PFSK-1 (cell line): ENCODE measurements around the gene WNT16.

Experiments
- FOXP2 ChIP-seq: optimal IDR thresholded peaks from 2 replicates; pipeline ENCODE3; 2011; ENCODE audit warnings: borderline replicate concordance, control low read depth, inconsistent platforms; ENCODE audit not compliant: insufficient read depth; ENCODE audit errors: extremely low read length, extremely low read depth
- POLR2AphosphoS5 ChIP-seq: IDR thresholded peaks from 2 replicates; pipeline ENCODE4 v1.6.1; 2012; ENCODE audit warnings: low read depth, mild to moderate bottlenecking, control low read depth, low read length, moderate library complexity
- REST ChIP-seq, 2 experiments: IDR thresholded peaks; 2 replicates each; pipeline versions ENCODE4 v1.6.1 to v1.8.0; 2011 to 2012; ENCODE audit warnings: low read depth in 2 of 2, low read length in 2 of 2, control low read depth in 1 of 2, inconsistent platforms in 1 of 2, mild to moderate bottlenecking in 1 of 2, moderate library complexity in 1 of 2; ENCODE audit not compliant: insufficient read depth in 1 of 2
- SIN3A ChIP-seq: IDR thresholded peaks from 2 replicates; pipeline ENCODE4 v1.6.1; 2012; ENCODE audit warnings: mild to moderate bottlenecking, low read length, moderate library complexity, borderline replicate concordance; ENCODE audit not compliant: insufficient read depth
- TAF1 ChIP-seq: IDR thresholded peaks from 2 replicates; pipeline ENCODE4 v1.6.1; 2012; ENCODE audit warnings: low read length, control low read depth, borderline replicate concordance; ENCODE audit not compliant: insufficient read depth

WNT16 gene

GRCh38 chr7:121336579-121336978, 7.8 kb downstream of the WNT16 start:
- TF ChIP-seq TAF1: no peak
- TF ChIP-seq FOXP2: no peak
- TF ChIP-seq SIN3A: no peak
- no peak for TF ChIP-seq REST (IDR thresholded peaks at IDR 0.05; ENCODE audit: insufficient read depth in 1 of 2, low read depth in 2 of 2, low read length in 2 of 2)
- TF ChIP-seq POLR2AphosphoS5: no peak

GRCh38 chr7:121337398-121337797, 8.6 kb downstream of the WNT16 start:
- no peak for TF ChIP-seq POLR2AphosphoS5
- no peak for TF ChIP-seq FOXP2
- TF ChIP-seq SIN3A: no peak
- TF ChIP-seq REST (IDR thresholded peaks at IDR 0.05; ENCODE audit: insufficient read depth in 1 of 2, low read depth in 2 of 2, low read length in 2 of 2): no peak
- TF ChIP-seq TAF1: no peak

- TF ChIP-seq TAF1: no peak
- no peak for TF ChIP-seq REST (IDR thresholded peaks at IDR 0.05; ENCODE audit: insufficient read depth in 1 of 2, low read depth in 2 of 2, low read length in 2 of 2)
- no peak for TF ChIP-seq POLR2AphosphoS5
- no peak for TF ChIP-seq SIN3A
These were observed 10.3 kb downstream of the WNT16 start for GRCh38 chr7:121339082-121339481.

- no peak for TF ChIP-seq POLR2AphosphoS5
- TF ChIP-seq SIN3A: no peak
- no peak for TF ChIP-seq TAF1
- TF ChIP-seq REST (IDR thresholded peaks at IDR 0.05; ENCODE audit: insufficient read depth in 1 of 2, low read depth in 2 of 2, low read length in 2 of 2): no peak
- TF ChIP-seq FOXP2: no peak
These were observed 13.1 kb downstream of the WNT16 start for GRCh38 chr7:121341933-121342332.

- TF ChIP-seq TAF1 (no peak), POLR2AphosphoS5 (no peak), REST (IDR thresholded peaks at IDR 0.05; ENCODE audit: insufficient read depth in 1 of 2, low read depth in 2 of 2, low read length in 2 of 2) (no peak), FOXP2 (no peak), SIN3A (no peak)
These were observed 13.8 kb downstream of the WNT16 start for GRCh38 chr7:121342631-121343030.
